HG02610 (cell line): ENCODE data around the gene CACNA1C.

ENCODE experiments used
- ATAC-seq: cut with Tn5 transposase; IDR thresholded peaks from one replicate; pipeline ENCODE4 v1.9.1; 2021; ENCODE audit warnings: mild to moderate bottlenecking, moderate library complexity; ENCODE audit not compliant: unreplicated experiment

CACNA1C gene

DNA sequence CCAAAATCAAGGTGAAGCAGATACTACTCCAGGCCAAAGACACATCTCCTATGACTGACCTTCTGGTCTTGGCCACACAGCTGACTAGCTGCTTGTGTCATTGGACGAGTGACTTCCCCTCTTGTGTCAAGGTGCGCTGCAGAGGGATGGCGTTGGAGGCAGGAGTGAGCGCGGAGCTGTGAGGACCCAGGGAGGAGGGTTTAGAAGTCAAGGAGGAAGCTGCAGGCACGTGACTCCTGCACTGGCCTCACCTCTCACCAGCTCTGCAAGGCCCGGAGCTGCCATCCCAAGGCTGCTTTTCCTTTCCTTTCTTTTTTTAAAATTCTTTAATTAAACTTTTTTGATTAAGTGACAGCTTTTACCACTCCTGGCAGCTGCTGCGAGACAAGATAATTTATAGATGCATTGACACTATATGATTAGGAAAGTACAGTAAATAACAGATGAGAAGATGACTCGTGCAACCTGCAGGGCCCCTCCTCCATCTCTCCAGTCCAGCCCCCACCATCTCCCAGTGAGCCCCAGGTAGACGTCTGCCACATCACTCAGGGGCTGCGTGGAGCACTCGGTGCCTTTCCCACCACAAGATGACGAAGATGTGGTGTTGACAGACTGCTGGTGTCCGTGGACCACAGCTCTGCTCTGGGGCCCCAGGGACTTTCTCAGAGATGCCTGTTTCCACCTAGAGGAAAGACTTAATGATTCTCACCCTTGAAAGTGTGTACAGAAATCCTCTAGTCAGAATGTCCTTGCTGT is 350.6 kb downstream of the CACNA1C start:
- ATAC-seq, result no peak

- no peak for ATAC-seq
Observed at GRCh38 chr12:2405039-2405438, 352.3 kb downstream of the CACNA1C start.

- ATAC-seq, result no peak
Observed at GRCh38 chr12:2406903-2407302, 354.1 kb downstream of the CACNA1C start.

DNA sequence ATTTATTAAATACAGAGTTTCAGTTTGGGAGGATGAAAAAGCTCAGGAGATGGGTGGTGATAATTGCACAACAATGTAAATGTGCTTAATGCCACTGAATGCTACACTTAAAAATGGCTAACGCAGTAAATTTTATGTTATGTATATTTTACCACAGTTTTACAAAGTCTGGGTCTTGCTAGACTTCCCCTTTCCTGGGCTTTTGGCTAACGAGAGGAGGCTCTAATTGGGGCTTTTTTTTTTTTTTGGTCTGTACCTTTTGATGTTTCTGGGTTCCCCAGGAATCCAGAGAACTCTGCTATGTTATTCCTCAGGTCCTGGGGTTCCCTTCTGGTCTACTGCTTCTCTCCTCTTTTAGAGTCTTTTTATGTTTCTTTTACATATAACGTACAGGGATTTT is 355.5 kb downstream of the CACNA1C start:
- no peak for ATAC-seq

GRCh38 chr12:2409656-2410265 is 357.0 kb downstream of the CACNA1C start:
- ATAC-seq, result no peak

DNA sequence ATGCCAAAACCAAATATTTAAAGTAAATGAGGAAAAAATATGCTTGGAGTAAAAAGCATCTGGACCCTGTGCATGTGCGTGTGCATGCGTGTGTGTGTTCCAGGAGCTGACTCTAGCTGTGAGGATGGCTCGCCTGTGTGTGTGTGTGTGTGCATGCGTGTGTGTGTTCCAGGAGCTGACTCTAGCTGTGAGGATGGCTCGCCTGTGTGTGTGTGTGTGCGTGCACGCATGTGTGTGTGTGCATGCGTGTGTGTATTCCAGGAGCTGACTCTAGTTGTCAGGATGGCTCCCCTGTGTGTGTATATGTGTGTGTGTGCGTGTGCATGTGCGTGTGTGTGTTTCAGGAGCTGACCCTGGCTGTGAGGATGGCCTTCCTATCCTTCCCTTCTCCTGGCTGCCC is 357.7 kb downstream of the CACNA1C start:
- no peak for ATAC-seq

- ATAC-seq, result no peak
Observed at GRCh38 chr12:2411011-2411410, 358.2 kb downstream of the CACNA1C start.

GRCh38 chr12:2411616-2412304 is 359.0 kb downstream of the CACNA1C start:
- no peak for ATAC-seq

DNA sequence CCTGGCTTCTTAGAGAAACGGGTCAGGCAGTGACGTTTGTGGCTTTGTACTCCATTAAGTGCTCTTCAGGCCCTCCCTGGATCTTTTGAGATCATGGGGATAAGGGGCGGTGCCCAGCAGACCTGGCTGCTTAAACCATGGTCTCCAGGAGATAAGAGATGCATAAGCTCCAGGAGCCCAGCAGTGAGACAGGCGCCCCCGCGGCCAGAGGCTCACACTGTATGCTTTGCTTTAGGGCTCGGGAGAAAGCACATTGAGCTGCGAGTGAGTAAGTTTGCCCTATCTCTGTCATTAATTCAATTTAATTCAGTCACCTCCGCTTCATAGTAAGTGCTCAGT is 359.5 kb downstream of the CACNA1C start:
- ATAC-seq, result no peak

- ATAC-seq, result no peak
Observed at GRCh38 chr12:2413301-2413700, 360.5 kb downstream of the CACNA1C start.

DNA sequence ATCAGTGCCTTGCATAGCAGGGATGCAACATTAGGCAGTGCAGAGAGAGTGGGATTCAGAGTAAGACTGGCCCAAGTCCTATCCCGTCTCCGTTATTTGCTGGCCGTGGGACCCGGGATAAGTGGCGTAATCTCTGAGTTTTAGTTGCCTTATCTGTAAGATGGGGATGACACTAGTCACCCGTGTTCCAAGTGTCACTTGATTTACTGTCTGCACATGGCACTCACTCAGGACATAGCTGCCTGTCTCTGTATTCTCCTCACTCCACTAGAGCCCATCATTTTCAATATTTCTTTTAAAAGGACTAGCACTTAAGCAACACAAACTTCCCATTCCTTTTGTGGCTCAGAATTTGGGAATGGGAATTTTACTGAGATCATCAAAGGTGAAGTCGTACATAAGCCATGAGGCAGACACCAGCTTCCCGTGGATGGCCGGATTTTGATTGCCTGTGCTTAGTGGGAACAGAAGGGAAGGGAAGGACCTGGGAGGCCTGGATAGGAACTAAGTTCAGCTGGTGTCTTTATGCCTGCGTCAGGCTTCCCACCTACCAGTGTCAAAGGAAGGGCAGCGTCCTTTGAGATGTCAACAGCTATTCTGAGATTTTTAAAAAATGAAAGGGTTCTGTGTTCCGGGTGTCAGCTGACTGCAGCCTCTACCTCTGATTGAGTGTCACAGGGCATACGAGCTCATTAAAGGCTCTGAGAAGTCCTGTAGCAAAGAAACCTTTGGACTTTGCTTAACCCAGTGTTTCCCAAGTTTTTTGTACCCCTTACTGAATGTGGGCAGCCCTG is 361.4 kb downstream of the CACNA1C start:
- ATAC-seq, result no peak

GRCh38 chr12:2414810-2415567 is 362.2 kb downstream of the CACNA1C start:
- ATAC-seq, result no peak

DNA sequence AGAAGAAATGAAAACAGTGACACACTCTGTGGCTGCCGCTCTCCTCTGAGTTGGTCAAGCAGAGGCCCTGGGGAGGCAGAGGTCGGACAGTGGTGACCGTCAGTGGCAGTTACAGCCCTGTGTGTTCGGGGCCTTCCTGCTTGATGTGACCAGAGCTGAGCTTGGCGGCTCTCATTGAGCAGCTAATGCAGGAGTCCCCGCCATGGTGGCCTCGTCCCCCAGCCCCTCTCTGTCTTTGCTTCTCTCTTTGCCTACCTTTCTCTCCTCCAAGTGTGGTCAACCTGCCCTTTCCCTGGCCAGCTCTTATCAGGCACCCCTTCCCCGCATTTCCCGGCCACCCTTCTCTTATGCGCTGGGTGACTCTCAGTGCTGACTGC is 362.8 kb downstream of the CACNA1C start:
- no peak for ATAC-seq

DNA sequence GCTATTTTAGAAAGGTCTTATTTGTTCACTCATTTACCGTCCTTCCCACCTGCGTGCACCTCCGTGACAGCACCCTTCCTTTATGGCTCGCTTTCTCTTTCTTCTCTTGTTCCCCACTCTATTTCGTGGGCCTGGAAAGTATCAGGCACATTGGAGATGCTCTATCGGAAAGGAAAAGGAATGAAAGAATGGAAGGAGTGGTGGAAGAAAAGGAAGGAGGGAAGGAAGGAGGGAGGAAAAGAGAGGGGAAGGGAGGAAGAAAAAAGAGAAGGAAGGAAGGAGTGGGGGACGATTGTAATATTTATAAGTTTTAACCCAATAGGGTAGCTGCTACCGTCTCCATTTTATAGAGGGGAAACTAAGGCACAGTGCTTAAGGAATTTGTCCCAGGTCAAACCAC is 363.4 kb downstream of the CACNA1C start:
- ATAC-seq, result no peak

DNA sequence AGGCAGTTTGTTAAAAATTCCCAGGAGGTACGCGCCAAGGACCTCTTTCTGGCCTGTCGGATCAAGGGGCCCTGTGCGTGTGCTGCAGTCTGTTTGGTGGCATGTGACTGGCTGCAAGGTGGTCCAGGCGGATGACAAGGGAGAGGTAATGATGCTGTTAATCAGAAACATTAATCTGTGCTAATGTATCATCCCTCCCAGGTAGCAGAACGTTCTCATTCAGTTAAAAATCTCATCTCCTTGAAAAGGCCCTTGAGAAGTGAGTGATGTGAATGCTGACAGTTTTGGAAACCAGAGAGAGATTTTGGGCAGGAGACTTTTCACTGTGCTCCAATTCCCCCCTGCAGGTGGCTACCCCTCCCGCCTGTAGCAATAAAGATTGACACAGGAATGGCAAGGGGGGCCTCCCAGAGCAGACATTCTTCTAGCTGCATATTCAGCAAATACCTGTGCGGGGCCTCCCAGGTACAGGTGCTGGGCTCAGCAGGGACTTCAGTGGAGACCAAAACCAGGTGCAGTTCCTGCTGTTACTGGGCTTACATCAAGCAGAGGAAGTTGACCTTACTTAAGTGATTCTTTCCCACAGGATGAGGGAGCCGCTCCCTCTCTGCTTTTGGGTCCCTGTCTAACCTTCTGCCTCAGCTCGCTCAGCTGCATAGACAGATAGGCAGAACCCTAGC is 364.8 kb downstream of the CACNA1C start:
- ATAC-seq, result no peak

DNA sequence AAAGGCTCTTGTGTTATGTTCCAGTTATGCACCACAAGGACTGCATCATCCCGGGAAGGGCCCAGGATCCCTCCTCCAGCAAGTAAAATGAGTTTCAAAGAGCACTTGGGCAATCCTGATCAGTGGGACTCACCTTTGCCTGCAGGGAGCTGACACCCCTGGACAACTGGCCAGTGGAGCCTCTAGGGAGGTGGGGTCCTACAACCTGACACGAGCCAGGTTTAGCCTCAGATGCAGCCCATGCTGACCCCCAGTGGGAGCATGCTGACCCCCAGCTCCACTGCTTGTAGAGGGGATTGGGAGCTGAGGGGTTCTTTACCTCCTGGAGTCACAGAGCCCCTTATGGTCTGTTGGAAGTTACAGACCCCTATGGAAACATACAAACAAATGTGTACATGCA is 365.8 kb downstream of the CACNA1C start:
- no peak for ATAC-seq

GRCh38 chr12:2422591-2422990 is 369.8 kb downstream of the CACNA1C start:
- ATAC-seq, result no peak

GRCh38 chr12:2429032-2429431 is 376.2 kb downstream of the CACNA1C start:
- ATAC-seq, result no peak

GRCh38 chr12:2431810-2432209 is 379.0 kb downstream of the CACNA1C start:
- no peak for ATAC-seq

DNA sequence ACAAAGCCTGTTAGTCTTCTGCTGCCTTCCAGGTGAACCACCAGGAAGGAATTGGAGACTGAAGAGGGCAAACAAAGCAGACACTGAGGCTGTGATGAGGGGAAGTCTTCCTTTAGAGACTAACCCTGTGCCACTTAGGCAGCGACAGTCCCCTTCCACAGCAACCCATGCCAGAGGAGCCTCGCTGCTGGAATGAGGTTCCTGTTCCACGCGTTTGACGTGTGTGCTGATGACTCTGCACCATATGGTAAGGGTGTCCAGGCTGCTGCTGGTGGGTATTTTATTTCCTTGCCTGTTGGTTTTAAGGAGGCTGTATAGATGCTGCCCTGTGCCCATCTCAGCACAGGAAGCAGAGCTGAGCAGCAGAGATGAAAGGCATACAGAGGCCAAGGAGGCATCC is 380.1 kb downstream of the CACNA1C start:
- no peak for ATAC-seq
